NCI-H82 treated with DMSO at 0.1 percent for 48 hours (cell line): ENCODE data around the gene BMF.
"Not testable (repeated sequence)": the region's sequence is repeated elsewhere in the genome, so short reads cannot be mapped to it uniquely, and the experiment has no call there.

Source experiments
- DNase-seq: peaks from one replicate; lab custom pipeline; 2025; ENCODE audit not compliant: unreplicated experiment; lab: John Stamatoyannopoulos, UW

BMF gene, protein sequence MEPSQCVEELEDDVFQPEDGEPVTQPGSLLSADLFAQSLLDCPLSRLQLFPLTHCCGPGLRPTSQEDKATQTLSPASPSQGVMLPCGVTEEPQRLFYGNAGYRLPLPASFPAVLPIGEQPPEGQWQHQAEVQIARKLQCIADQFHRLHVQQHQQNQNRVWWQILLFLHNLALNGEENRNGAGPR

GRCh38 chr15:40108855-40109735, at the start of gene BMF:
TSS of gene BMF (minus strand) at chr15:40108879. CDS start at chr15:40106086, 2,793 bp downstream.
- peak; percentile 93 for DNase-seq

DNA sequence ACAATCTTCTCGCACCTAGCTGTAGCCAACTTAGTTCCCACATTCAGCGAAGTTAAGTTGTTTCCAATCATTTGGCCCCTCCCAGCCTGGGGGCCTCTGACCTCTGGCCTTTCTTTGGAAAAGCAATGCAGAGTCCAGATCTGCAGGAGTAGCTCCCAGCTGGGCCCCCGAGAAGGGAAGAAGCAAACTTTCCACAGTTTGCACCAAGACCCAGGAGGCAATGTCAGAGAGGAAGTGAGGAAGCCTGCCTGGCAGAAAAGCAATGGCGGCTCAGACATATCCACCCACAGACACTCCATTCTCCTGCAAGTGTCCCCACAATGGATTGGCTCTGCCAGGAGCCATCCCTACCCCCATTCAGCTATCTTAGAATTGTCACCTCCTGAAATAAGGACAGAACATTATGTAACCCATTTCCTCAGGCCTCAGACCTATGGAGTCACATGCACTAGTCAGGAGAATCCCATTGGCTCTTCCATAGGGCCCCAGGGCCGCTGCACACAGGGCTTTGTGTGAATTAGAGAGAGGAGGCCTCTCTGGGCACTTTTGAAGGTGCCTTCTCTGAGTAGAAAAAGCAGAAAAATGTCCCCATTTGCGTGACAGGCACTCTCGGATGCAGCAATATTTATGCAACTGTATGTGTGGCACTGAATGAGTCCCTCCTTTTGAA, 49.2 kb upstream of the BMF start:
- no peak for DNase-seq

DNA sequence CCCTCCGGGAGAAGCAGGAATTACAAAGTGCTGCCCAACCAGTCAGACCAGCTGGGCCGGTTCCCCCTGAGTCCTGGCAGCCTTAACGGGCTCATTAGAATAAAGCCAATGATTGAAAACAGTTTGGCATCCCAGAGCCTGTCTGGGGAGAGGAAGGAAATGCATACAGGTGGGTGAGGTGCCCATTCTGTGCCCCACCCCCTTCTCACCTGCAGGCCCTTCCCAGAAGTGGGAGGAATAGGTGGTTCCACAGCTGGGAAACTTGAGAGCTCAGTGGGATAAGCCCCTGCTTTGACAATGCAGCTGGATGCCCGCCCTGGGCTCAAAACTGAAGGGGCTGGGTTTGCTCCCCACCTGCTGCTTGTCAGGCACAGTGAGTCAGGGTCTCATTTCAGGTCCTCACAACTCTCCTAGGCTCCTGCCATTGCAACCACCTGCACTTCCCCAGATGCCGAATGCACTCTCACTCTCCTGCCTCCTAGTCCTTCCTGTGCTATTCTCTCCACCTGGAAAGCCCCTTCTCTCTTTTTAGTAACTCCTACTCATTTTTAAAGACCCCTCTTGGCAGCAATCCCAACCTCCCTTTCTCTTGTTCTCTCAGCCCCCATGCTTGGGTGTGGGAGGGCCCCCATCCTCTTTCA, 46.7 kb upstream of the BMF start:
- no peak for DNase-seq

DNA sequence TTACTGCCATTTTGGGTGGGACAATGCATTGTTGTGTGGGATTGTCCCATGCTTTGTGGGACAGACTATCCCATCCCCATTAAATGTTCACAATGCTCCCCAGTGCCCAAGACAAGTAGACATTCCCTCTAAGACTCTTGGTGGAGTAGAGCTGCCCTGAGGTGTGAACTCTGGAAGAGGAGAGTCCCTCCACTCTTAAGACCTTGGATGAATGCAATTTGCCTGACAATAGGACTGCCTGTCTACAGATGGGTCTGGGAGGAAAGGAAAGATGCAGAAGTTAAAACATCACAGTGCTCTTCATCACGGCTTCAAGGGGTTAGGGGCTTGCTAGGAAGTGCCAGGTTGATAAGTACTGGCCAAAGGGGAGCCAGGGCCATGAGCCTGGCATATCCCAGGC, 46.1 kb upstream of the BMF start:
- not testable (repeated sequence) for DNase-seq

DNA sequence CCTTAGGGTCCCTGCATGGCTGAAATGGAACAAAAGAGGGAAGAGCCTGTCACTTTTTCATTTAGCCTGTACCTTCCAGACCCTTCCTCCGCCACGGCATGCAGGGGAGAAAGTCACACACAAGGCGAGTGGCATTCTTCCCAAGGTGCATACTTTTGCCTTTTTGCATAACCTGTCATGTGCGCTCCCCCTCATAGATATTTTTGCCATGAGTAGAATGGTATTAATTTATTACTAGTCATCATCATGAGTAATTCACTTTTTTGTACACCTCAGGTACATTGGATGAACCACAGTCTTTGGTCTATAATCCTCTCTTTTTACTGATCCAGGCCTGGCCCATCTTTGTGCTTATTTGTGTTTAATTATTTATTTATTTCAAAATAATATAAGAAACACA, 43.3 kb upstream of the BMF start:
- no peak for DNase-seq

GRCh38 chr15:40151499-40151898, 42.8 kb upstream of the BMF start:
- no peak for DNase-seq

- DNase-seq = no peak
Measured at GRCh38 chr15:40150163-40150925, 41.7 kb upstream of the BMF start.

GRCh38 chr15:40149339-40149738, 40.7 kb upstream of the BMF start:
- DNase-seq = no peak

DNA sequence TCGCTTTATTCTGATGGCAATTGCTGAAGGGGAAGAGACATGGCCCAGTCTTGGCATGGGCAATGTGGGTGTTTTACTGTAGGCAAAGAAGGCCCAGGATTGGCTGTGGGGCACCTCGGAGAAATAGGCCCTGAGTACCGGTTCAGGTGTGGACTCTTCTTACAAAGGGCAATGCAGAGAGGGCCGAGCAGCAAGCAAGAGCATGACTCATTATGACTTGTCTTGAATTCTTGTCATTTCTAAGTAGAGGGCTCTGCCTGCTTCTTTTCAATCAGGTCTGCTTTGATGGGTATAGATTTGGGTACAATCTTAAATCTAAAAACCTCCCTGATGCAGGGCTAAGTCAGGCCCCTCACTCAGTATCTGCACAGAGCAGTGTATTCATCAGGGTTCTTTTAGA, 37.4 kb upstream of the BMF start:
- DNase-seq = no peak

DNA sequence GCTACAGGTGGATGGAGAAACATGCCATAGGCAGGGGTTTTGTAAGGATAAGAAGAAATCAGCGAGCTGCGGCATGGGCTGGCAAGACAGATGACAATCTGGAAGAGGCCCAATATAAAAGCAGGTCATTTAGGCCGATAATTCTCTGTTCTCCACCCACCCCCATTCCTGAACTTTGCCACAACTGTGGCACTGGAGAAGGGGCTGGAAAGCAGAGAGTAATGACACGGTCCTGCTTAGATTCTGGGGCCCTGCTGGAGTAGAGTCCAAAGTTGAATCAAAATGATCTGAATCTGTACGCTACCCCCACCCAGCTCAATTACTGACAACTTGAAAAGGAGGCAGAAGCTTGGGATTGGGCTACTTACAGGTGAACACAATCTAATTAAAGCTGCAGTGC, 33.7 kb upstream of the BMF start:
- no peak for DNase-seq

- DNase-seq = not testable (repeated sequence)
Measured at GRCh38 chr15:40138201-40138570, 29.5 kb upstream of the BMF start.

- DNase-seq = no peak
Measured at GRCh38 chr15:40137303-40138200, 28.9 kb upstream of the BMF start.

- no peak for DNase-seq
Measured at GRCh38 chr15:40136470-40137302, 28.0 kb upstream of the BMF start.

DNA sequence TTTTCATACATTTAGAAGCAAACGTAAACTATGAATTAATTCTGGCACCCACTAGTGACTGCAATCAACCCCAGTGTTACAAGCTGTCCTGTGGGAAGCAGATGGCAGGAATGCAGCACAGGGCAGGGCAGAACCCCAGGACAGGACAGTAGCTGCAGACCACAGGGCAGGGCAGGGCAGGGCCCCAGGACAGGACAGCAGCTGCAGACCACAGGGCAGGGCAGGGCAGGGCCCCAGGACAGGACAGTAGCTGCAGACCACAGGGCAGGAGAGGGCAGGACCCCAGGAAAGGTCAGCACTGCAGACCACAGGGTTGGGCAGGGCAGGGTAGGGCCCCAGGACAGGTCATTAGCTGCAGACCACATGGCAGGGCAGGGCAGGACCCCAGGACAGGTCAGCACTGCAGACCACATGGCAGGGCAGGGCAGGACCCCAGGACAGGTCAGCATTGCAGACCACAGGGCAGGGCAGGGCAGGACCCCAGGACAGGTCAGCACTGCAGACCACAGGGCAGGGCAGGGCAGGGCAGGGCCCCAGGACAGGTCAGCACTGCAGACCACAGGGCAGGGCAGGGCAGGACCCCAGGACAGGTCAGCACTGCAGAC, 27.3 kb upstream of the BMF start:
- not testable (repeated sequence) for DNase-seq

GRCh38 chr15:40134885-40135284, 26.2 kb upstream of the BMF start:
- DNase-seq = no peak

- DNase-seq = no peak
Measured at GRCh38 chr15:40133544-40133943, 24.9 kb upstream of the BMF start.

GRCh38 chr15:40130799-40131502, 22.3 kb upstream of the BMF start:
- no peak for DNase-seq

DNA sequence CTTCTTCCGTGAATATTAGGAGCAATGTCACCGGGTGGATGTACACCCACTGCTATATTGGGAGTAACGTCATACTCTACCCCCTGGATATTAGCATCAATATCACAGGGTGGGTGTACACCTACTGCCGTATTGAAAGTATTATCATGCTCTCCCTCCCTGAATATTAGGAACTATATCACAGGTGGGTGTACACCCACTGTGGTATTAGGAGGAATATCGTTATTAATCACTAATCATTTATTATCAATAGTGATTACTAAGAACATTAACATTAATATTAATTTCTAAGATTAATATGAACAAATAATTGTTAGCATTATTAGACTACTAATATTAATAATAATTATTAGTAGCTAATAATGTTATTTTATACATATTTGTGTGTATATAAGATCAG, 21.4 kb upstream of the BMF start:
- DNase-seq = no peak
